RWPE2 (cell line): ENCODE measurements around the gene ZCCHC14.
A peak's percentile ranks its signal among the peaks of the same experiment; 100 is the strongest.
"Not testable (repeated sequence)": the region's sequence is repeated elsewhere in the genome, so short reads cannot be mapped to it uniquely, and the experiment has no call there.

Experiments
- ATAC-seq: fragments of 200-7000 bp; cut with Tn5 transposase; 3 replicates; pipeline ENCODE4 v1.9.1; 2021; ENCODE audit warnings: low read depth
- DNase-seq: peaks from one replicate; pipeline ENCODE4 v3.0.0-alpha.2; 2020; ENCODE audit warnings: low spot score
- H3K27ac ChIP-seq: fragments of 450-650 bp; 2 replicates; pipeline ENCODE4 v1.5.1; 2017; ENCODE audit warnings: mild to moderate bottlenecking; ENCODE audit not compliant: poor library complexity, severe bottlenecking
- H3K27me3 ChIP-seq: fragments of 250-450 bp; sonication (Bioruptor Pico); 2 replicates; pipeline ENCODE4 v1.5.1; 2021; ENCODE audit warnings: mild to moderate bottlenecking, moderate library complexity; ENCODE audit not compliant: insufficient read depth, poor library complexity, severe bottlenecking
- H3K36me3 ChIP-seq: fragments of 250-450 bp; sonication (Bioruptor Pico); 2 replicates; pipeline ENCODE4 v1.5.1; 2020; ENCODE audit warnings: low read depth, mild to moderate bottlenecking, moderate library complexity
- H3K4me1 ChIP-seq: fragments of 250-450 bp; sonication (Bioruptor Pico); 2 replicates; pipeline ENCODE4 v1.5.1; 2021; ENCODE audit warnings: mild to moderate bottlenecking, moderate library complexity; ENCODE audit not compliant: insufficient read depth, poor library complexity, severe bottlenecking
- H3K4me3 ChIP-seq: fragments of 250-450 bp; sonication (Bioruptor Pico); 2 replicates; pipeline ENCODE4 v1.5.1; 2021; ENCODE audit warnings: mild to moderate bottlenecking, moderate library complexity; ENCODE audit not compliant: severe bottlenecking
- H3K9me3 ChIP-seq: fragments of 250-450 bp; sonication (Bioruptor Pico); 2 replicates; pipeline ENCODE4 v1.5.1; 2021; ENCODE audit warnings: mild to moderate bottlenecking, moderate library complexity; ENCODE audit not compliant: severe bottlenecking
- CTCF ChIP-seq: fragments of 450-650 bp; IDR thresholded peaks from one replicate; pipeline ENCODE4 v1.5.1; 2017; ENCODE audit warnings: mild to moderate bottlenecking, moderate library complexity; ENCODE audit not compliant: poor library complexity, severe bottlenecking

Gene ZCCHC14

GRCh38 chr16:87489434-87490045 lies 3.3 kb downstream of the ZCCHC14 start:
- Histone ChIP-seq H3K36me3 (peaks cover 1% of the 10 kb centered on the region; the same call in 1 of the 2 replicates), H3K27me3 (no peaks in the 10 kb centered on the region), H3K27ac (no peak overlapping the region), H3K4me3 (peak overlapping the region; percentile 39), H3K9me3 (no peaks in the 10 kb centered on the region), H3K4me1 (peaks cover 27% of the 10 kb centered on the region)
- no peak for ATAC-seq
- TF ChIP-seq CTCF = no peak
- DNase-seq = no peak

- H3K9me3 ChIP-seq, H3K36me3 ChIP-seq, ATAC-seq, H3K27ac ChIP-seq, DNase-seq, H3K27me3 ChIP-seq, H3K4me3 ChIP-seq: not testable (repeated sequence)
- H3K4me1 ChIP-seq = peaks cover 31% of the 10 kb centered on the region
Observed at GRCh38 chr16:87488960-87489359, 3.9 kb downstream of the ZCCHC14 start.

GRCh38 chr16:87487361-87487924 lies 5.4 kb downstream of the ZCCHC14 start:
- Histone ChIP-seq H3K4me3 (peak overlapping the region; percentile 15), H3K9me3 (no peaks in the 10 kb centered on the region), H3K36me3 (peaks cover 5% of the 10 kb centered on the region; the same call in 1 of the 2 replicates), H3K27me3 (no peaks in the 10 kb centered on the region), H3K4me1 (peaks cover 37% of the 10 kb centered on the region), H3K27ac (no peak overlapping the region)
- no peak for TF ChIP-seq CTCF
- DNase-seq (peak; percentile 83), ATAC-seq (peak; percentile 76)

GRCh38 chr16:87486713-87487247 lies 6.0 kb downstream of the ZCCHC14 start:
- TF ChIP-seq CTCF = no peak

GRCh38 chr16:87486282-87486681 lies 6.5 kb downstream of the ZCCHC14 start:
- Histone ChIP-seq H3K27me3 (no peaks in the 10 kb centered on the region), H3K27ac (no peak overlapping the region), H3K4me3 (no peak overlapping the region), H3K4me1 (peaks cover 37% of the 10 kb centered on the region), H3K9me3 (no peaks in the 10 kb centered on the region), H3K36me3 (peaks cover 5% of the 10 kb centered on the region; the same call in 1 of the 2 replicates)
- ATAC-seq (no peak), DNase-seq (no peak)
- no peak for TF ChIP-seq CTCF

More at GRCh38 chr16:87486713-87487247, 6.0 kb downstream of the ZCCHC14 start:
- DNase-seq (no peak), ATAC-seq (no peak)
- Histone ChIP-seq H3K9me3 (no peaks in the 10 kb centered on the region), H3K27ac (no peak overlapping the region), H3K36me3 (peaks cover 5% of the 10 kb centered on the region; the same call in 1 of the 2 replicates), H3K4me1 (peaks cover 37% of the 10 kb centered on the region), H3K27me3 (no peaks in the 10 kb centered on the region), H3K4me3 (no peak overlapping the region)

- not testable (repeated sequence) for H3K36me3 ChIP-seq, H3K27me3 ChIP-seq, DNase-seq, ATAC-seq, H3K9me3 ChIP-seq, H3K4me3 ChIP-seq
- H3K4me1 ChIP-seq = peaks cover 33% of the 10 kb centered on the region
- peak overlapping the region; percentile 20 for H3K27ac ChIP-seq
Observed at GRCh38 chr16:87485792-87486191, 7.0 kb downstream of the ZCCHC14 start.
